ENCODE data around the gene DPY30.
A peak's percentile ranks its signal among the peaks of the same experiment; 100 is the strongest.

Gene DPY30

GRCh38 chr2:32009516-32010256, 29.9 kb downstream of the DPY30 start:
- peak; percentile 55 for DNase-seq

- peak; percentile 34 for DNase-seq
Observed at GRCh38 chr2:32008805-32009515, 30.6 kb downstream of the DPY30 start.

- DNase-seq = no peak
Observed at GRCh38 chr2:32007121-32007391, 32.5 kb downstream of the DPY30 start.

- no peak for DNase-seq
Observed at GRCh38 chr2:32005371-32005976, 34.1 kb downstream of the DPY30 start.

- no peak for DNase-seq
Observed at GRCh38 chr2:32003791-32004190, 35.8 kb downstream of the DPY30 start.

GRCh38 chr2:32002406-32002805, 37.2 kb downstream of the DPY30 start:
- DNase-seq = no peak

GRCh38 chr2:31999438-31999837, 40.2 kb downstream of the DPY30 start:
- no peak for DNase-seq

GRCh38 chr2:31998731-31999383, 40.7 kb downstream of the DPY30 start:
- no peak for DNase-seq

- DNase-seq = no peak
Observed at GRCh38 chr2:31997653-31998052, 42.0 kb downstream of the DPY30 start.

- DNase-seq = no peak
Observed at GRCh38 chr2:31996571-31997150, 42.9 kb downstream of the DPY30 start.

- DNase-seq = no peak
Observed at GRCh38 chr2:31992934-31993333, 46.7 kb downstream of the DPY30 start.

GRCh38 chr2:31992025-31992579, 47.5 kb downstream of the DPY30 start:
- DNase-seq = no peak

GRCh38 chr2:31989946-31990345, 49.7 kb downstream of the DPY30 start:
- no peak for DNase-seq

- no peak for DNase-seq
Observed at GRCh38 chr2:31987454-31988220, 52.0 kb downstream of the DPY30 start.

- DNase-seq = no peak
Observed at GRCh38 chr2:31986906-31987305, 52.7 kb downstream of the DPY30 start.

- no peak for DNase-seq
Observed at GRCh38 chr2:31983762-31984467, 55.7 kb downstream of the DPY30 start.

GRCh38 chr2:31980674-31981356, 58.8 kb downstream of the DPY30 start:
- DNase-seq = no peak

GRCh38 chr2:31979956-31980355, 59.6 kb downstream of the DPY30 start:
- DNase-seq = no peak

GRCh38 chr2:31979018-31979417, 60.6 kb downstream of the DPY30 start:
- no peak for DNase-seq

GRCh38 chr2:31978436-31978835, 61.2 kb downstream of the DPY30 start:
- no peak for DNase-seq
